AML-193 (cell line): Measurements from ENCODE around the gene RNF212.
"Not testable (repeated sequence)": the region's sequence is repeated elsewhere in the genome, so short reads cannot be mapped to it uniquely, and the experiment has no call there.

Experiments
- DNase-seq, 2 experiments: peaks; one replicate each; lab custom pipeline; 2025; lab: John Stamatoyannopoulos, UW

Gene RNF212

GRCh38 chr4:1065732-1066131, 47.6 kb downstream of the RNF212 start:
- DNase-seq, result no peak

- no peak for DNase-seq
These were observed 50.9 kb downstream of the RNF212 start for GRCh38 chr4:1062419-1062818.

DNA sequence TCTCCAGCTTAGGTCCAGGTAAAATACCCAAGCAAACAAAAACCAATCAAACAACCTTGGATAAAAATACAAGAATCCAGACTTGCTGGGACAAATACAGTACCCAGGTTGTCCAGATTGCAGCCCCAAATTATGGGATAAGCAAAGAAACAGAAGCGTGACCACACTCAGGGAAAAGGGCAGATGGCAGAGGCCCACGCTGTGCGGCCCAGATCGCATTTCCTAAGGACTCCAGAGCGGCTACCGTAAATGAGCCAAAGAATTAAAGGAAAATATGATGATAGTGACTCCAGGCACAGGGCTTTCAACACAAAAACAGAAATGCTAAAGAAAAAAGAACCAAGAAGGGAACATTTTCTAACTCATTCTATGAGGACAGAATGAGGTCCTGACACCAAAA, 51.6 kb downstream of the RNF212 start:
- DNase-seq, result no peak

DNA sequence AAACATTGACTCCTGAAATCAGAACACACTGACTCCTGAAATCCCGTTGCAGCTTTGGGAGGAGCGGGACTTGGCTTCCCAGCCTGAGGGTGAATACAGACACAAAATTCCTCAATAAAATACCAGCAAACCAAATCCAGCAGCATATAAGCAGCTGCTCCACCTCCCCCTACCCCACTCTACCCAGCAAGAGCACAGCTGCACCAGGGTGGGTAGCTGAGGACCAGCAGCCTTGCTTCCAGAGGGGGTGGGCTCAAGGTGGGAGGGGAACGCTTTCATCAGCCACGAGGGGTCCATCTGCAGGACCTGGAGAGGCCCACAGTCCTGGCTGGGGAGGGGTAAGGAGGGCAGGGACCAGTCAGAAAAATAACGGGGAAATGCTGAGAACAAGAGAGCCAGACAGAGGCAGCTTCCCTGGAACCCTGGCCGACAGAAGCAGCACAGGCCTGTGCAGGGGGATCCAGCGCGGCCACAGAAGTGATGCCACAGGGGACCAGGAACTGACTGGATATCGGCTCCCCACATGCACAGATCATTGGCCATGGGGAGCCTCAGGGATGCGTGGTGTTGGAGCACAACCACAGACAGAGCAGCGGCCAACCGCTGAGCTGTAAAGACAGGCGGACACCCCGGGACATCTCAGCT, 52.2 kb downstream of the RNF212 start:
- no peak for DNase-seq

GRCh38 chr4:1060621-1061020, 52.7 kb downstream of the RNF212 start:
- DNase-seq, result no peak

DNA sequence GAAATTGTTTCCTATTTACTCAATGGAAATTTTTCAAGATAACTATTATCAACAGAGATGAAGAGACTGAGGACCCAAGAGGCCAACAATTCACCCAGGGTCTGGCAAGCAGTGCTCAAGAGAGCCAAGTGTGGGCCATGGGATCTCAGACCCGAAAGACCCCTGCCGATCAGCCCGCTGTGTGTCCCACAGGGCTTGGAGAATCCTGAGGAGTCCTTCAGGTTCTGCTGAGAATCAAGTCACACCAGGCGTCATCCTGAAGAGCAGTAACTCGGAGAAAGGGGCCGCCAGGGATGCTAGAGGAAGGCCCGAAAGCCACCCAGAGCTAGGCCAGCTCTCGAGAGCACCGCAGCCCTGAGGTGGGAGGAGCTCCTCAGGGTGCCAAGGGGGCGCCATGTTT, 53.2 kb downstream of the RNF212 start:
- DNase-seq, result no peak

GRCh38 chr4:1058997-1059665, 54.2 kb downstream of the RNF212 start:
- DNase-seq, result no peak

DNA sequence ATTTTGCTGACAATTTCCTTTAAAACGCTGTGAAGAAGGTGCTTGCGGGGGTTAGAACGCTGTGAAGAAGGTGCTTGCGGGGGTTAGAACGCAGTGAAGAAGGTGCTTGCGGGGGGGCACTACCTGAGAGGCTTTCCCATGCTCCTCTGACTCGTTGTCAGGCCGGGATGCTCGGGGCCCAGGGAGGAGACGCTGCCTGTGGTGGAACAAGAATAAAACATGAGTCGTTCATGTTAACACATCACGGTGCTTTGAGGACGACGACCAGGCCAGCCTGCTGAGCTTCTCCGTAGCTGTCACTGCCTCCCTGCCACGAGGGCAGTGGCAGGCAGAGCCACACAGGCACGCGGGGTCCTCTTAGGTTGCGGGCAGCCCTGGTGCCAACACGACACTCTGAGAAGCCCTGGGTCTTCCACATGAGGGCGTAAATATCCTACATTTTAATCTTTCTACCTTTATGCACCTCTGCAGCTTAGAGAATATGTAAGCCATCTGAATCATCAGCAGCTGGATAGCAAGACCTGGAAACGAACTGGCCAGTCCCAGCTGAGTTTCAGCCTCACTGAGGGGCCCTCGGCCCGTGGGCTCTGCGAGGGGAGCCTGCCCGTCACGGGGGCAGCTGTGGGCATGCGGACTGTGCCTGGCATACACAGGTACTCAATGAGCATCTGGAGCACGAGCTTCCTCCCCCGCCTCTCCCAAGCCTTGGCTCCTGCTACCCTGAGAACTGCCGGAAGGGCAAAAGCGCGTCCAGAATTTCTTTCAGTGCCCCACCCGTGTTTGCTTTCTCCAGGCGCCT, 55.0 kb downstream of the RNF212 start:
- no peak for DNase-seq

DNA sequence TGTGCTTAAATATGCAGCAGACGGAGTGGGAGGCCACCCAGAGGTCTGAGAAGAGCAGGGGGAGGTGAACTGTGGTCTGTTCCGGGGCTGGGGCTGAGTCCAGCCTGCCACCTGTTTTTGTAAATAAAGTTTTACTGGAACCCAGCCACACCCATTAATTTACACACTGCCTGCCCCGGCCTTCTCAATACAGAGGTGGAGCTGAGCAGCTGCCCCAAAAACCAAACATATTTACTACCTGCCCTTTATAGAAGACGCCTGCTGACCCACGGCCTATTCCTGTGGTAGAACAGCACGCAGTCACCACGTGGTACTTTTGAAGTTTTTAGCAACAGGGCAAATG, 56.0 kb downstream of the RNF212 start:
- no peak for DNase-seq

DNA sequence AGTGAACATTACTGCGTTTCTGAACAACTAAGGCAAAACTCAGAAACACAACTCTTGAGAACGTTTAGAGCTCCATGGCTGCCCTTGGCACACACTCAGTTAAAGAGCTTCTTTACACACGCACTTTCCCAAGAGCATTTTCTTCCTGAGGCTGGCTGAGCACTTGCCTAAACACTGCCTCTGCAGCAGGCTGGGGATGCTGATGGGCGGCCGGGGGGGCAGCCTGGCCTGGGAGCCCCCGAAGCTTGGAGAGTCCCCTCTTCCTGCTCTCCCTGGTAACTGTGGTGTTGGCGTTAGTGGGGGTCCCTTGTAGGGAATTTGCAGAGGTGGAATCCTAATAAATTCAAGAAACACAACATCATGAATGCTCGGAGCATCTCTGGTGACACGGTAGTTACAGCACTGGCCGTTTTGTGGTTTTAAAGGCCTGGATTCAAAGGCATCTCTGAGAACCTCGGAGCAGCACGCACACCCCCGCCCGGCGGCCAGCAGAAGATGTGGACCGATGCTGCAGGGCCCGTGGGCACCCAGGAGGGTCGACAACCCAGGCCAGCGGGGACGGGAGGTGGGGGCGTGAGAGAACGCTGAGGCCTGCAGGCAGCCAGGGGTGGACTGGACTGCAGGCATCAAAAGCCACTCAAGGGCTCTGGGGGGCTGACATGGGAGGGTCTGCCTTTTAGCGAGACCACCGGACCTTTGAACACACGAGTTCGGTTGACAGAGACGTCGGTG, 56.5 kb downstream of the RNF212 start:
- no peak for DNase-seq

- peak; percentile 78 to 86 for DNase-seq
These were observed 57.4 kb downstream of the RNF212 start for GRCh38 chr4:1055721-1056590.

DNA sequence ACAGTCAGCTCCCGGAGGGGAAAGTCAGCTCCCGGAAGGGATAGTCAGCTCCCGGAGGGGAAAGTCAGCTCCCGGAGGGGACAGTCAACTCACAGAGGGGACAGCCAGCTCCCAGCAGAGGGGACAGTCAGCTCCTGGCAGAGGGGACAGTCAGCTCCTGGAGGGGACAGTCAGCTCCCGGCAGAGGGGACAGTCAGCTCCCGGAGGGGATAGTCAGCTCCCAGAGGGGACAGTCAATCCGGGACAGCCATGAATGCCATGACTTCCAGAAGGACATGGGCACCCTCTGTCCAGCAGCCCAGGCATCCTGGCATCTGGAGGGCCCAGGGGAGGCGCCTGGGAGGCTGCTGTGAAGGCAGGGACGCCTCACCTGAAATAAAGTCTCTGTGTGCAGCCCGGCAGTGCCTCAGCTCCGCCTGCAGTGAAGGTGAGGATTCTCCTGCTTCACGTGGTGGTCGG, 58.1 kb downstream of the RNF212 start:
- DNase-seq, result not testable (repeated sequence)

- DNase-seq, result not testable (repeated sequence)
These were observed 58.6 kb downstream of the RNF212 start for GRCh38 chr4:1054696-1055242.

DNA sequence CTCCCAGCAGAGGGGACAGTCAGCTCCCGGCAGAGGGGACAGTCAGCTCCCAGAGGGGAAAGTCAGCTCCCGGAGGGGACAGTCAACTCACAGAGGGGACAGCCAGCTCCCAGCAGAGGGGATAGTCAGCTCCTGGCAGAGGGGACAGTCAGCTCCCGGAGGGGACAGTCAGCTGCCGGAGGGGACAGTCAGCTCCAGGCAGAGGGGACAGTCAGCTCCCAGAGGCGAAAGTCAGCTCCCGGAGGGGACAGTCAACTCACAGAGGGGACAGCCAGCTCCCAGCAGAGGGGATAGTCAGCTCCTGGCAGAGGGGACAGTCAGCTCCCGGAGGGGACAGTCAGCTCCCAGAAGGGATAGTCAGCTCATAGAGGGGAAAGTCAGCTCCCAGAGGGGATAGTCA, 59.5 kb downstream of the RNF212 start:
- DNase-seq, result not testable (repeated sequence)

DNA sequence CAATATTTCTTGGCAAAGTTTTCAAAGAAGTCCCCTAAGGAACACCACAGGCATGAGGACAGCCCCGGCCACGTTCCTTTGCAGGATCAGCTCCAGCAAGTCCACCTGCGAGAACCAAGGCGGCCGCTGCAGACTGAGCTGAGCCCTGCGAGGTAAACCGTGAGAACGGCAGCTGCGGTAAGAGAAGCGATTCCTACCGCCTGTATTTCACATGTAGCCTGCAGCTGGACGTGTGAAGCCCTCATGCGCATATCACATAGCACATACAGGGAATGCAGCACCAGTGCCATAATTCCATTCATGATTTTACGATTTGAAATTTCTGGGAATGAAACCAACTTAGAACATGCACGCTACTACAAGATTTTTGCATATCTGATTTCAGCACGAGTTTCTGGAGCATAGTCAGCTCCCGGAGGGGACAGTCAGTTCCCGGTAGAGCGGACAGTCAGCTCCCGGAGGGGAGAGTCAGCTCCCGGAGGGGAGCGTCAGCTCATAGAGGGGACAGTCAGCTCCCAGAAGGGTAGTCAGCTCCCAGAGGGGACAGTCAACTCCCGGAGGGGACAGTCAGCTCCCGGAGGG, 60.2 kb downstream of the RNF212 start:
- no peak for DNase-seq

DNA sequence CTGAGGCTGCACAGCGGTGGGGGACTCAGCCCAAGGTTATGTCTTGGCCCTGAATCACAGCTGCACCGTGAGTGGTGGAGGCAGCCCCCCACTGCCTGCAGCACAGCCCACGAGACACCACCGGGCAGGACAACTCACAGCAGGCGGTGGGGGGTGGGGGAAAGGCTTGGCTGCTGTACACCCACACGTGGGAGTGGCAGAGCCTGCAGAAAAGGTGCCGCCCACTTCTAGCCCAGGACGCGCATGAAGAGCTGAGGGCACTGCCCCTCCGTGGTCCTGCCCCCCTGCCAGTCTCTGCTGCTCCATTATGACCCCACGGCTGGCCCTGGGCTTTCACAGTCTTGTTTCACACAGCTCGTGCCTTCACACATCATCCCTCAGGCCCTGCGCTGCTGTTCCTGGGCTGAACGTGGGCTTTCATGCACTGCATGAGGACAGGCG, 61.1 kb downstream of the RNF212 start:
- DNase-seq, result no peak

DNA sequence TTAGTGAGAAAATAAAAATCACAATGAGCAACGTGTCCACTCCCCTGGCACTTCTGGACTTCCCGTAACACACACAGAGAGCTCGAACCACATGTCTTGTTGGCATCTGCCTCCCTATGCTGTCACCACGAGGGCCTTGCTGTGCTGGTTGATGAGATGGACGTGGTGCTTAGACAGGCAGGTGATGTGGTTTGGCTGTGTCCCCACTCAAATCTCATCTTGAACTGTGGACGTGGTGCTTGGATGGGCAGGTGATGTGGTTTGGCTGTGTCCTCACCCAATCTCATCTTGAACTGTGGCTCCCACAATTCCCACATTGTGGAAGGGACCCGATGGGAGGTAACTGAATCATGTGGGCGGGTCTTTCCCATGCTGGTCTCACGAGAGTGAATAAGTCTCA, 61.9 kb downstream of the RNF212 start:
- no peak for DNase-seq

- DNase-seq, result no peak
These were observed 62.7 kb downstream of the RNF212 start for GRCh38 chr4:1050486-1051213.

DNA sequence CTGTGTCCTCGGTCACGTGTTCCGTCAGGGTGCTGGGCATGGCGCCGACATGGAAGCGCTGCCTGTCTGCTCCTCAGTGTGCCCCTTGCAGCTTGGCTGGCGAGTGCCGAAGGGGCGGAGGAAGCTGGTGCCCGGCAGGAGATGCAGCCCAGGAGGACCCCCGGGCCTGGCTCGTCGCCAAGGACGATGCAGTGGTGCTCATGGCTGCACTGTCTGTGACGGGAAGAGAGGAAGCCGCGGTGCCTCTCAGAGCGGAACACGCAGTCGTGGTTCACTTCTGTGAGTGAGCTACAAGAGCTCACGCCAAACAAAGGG, 63.8 kb downstream of the RNF212 start:
- DNase-seq, result no peak
